Stimulated activated CD4-positive, alpha-beta T cell treated with anti-CD3 and anti-CD28 coated beads, Interleukin-1b, Interleukin-23, amount 100 ng/mL, for 24 hours (primary cell): Measurements from ENCODE around the gene ZNF688.
A peak's percentile ranks its signal among the peaks of the same experiment; 100 is the strongest.
"Not testable (repeated sequence)": the region's sequence is repeated elsewhere in the genome, so short reads cannot be mapped to it uniquely, and the experiment has no call there.

Source experiments
- DNase-seq, 4 experiments: peaks; one replicate each; pipeline ENCODE4 v3.0.0-alpha.2; 2020; ENCODE audit warnings: low read depth in 4 of 4, low spot score in 1 of 4

Gene ZNF688

DNA sequence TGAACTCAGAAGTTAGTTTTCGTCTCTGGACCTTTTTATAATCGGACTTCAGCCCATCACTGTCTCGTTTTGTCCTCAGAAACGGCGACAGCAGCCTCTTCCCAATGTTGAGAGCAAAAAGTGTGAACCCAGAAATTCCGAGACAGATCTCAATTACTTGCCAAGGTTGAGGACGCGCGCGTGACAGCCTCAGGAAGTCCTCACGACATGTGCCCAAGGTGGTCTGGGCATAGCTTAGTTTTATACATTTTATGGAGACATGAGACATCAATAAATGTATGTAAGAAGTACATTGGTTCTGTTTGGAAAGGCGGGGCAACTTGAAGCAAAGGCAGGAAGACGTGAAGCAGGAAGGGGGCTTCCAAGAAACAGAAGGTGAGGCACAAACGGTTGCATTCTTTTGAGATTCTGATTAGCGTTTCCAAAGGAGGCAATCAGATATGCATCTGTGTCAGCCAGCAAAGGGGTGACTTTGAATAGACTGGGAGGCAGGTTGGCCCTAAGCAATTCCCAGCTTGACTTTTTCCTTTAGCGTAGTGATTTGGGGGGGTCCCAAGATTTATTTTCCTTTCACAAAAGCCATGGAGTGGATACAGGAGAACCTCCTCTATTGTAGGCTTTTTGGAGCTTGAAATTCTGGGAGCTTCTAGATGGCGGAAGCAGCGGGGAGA, 36.3 kb downstream of the ZNF688 start:
- DNase-seq, result peak in 1 of 4 experiments; percentile 28

DNA sequence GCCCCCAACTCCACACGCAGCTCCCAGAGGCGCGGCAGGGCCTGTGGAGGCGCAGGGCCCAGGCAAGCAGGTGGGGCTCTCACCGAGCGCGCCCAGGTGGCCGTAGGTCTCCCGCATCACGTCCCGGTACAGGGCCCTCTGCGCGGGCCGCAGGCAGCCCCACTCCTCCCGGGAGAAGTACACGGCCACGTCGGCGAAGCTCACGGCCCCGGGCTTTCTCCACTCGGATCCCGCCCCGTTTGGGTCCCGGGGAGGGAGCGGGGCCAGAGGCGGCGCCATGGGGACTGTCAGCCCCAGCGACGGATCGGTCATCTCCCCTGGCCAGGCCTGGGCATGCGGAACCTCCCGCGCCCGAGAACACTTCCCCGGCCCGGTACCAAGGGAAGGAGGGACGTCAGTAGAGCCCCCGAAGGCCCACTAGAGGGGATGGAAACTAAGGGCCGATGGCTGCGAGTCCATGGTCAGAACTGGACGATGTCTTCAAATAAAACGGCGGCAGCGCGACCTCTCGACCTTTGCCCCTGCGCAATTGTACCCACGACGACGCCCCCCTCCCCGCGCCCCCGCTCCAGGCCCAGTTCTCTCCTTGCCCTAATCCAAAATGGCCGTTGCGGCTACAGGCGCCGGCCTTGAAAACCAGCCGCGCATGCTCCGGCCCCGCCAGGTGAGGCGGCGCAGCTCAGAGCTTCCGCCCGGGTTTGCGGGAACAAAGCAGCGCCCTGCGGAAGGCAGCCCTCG, 37.0 kb downstream of the ZNF688 start, which contains the start of gene ZNF747:
TSS of gene ZNF747 (minus strand) at position 491 of the 738 bp plus-strand sequence. CDS start at position 312, 179 bp downstream.
- peak; percentile 78 to 87 (median 84) for DNase-seq

DNA sequence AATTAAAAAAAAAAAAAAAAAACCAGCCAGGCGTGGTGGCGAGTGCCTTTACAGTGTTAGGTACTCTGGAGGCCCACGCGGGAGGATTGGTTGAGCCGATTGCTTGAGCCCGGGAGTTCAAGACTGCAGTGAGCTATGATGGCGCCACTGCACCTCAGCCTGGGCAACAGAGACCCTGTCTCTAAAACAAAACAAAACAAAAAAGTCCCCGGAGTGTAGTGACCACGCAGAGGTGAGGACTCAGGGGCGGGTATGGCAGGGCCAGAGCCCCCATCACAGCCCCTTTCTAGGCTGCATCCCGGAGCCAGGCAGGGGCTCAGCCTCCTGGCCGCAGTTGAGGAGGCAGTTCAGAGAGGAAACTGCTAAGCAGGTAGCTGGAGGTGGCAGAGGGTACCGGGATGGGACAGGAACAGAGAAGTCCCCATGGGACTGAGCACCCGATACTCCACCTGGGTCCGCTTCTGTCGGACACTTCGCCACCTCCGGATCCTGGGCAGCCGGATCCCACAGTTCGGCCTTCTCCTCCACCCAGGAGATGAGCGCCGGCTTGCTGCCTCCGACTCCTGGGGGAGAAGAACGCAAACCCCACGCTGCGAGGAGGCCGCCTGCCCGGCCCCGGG, 37.7 kb downstream of the ZNF688 start:
- no peak for DNase-seq

DNA sequence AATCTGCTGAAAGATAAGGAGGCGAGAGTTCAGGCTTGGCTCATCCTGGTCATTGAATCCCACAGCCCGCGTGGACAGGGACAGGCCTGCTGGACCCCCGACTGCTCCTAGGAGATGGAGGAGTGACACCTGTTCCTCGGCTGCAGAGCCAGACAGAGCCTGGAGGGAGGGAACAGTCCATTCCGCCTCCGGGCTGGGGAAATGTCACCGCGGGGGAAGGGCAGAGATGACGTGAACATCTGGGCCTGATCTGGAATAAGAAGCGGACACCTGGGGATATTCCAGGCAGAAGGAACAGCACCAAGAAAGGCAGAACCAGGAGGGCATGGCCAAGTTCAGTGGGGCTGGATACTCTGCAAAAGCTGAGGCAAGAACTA, 38.4 kb downstream of the ZNF688 start:
- no peak for DNase-seq

DNA sequence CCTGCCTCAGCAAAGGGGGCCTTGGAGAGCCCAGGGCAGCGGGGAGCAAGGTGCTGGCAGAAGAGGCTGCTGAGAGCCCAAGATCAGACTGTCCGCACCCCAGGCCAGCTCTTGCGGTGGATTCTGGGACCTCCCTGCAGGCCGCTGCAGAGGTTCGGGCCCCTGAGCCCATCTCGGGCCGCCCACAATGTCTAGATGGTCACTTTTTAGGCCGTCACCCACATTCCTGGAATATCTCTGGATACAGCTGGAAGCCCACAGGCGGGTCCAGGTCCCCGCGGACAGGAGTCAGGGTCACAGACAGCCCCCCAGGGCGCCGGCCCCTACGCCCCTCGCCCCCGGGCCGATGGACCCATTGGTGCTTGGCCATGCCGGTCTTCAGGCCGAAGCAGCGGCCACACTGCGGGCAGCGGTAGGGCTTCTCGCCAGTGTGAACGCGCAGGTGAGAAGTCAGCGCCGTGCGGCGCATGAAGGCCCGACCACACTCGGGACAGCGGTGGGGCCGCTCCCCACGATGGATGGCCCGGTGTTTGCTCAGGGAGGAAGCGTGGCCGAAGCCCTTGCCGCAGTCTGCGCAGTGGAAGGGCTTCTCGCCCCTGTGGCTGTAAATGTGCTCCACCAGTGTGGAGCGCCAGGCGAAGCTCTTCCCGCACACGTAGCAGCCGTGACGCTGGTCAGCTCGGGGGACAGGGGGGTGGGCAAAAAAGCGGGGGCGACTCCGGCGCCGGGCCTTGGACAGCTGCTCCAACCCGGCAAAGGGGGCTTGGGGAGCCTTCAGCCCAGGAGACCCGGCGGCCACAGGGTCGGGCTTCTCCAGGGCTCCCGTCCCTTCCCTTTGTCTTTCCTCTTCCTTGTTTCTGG, 39.0 kb downstream of the ZNF688 start:
- no peak for DNase-seq

DNA sequence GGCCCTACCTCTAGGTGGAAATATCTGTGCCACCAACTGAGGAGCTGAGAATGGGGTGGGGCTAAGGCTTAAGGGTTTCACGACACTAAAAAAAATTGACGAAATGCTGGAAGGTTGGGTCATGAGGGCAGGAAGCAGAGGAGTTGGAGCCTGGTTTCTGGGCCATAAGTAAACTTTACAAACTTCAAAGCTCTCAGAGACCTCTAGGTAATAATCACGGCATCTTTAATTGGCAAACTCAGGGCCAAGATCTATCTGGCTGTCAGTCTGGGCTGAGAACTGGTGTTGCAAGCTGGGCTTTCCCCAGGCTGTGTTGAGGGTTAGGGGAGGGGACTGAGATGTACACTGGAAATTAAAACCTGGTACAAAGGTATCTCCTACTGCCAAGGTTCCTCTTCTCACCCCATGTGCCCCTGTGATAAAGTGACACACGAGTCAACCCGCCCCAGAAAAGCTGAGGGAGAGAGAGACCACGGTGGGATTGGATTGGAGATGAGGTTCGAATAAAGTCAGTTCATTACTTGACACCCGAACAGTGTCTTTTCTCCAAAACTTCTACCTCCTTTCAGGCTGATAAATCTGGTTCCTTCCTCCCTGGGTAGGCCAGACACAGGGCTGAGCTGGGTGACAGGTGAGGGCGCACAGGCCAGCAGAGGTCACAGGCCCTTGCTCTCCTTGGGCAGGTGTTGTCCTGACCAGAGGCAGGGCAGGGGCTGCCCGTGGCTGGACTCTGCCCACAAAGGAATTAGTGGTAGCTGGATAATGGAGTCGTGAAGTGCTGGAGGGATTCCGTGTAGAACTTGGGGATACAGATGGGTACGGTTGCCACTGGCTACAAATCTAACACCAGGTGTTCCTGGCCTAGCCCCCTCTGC, 41.1 kb downstream of the ZNF688 start:
- no peak for DNase-seq

DNA sequence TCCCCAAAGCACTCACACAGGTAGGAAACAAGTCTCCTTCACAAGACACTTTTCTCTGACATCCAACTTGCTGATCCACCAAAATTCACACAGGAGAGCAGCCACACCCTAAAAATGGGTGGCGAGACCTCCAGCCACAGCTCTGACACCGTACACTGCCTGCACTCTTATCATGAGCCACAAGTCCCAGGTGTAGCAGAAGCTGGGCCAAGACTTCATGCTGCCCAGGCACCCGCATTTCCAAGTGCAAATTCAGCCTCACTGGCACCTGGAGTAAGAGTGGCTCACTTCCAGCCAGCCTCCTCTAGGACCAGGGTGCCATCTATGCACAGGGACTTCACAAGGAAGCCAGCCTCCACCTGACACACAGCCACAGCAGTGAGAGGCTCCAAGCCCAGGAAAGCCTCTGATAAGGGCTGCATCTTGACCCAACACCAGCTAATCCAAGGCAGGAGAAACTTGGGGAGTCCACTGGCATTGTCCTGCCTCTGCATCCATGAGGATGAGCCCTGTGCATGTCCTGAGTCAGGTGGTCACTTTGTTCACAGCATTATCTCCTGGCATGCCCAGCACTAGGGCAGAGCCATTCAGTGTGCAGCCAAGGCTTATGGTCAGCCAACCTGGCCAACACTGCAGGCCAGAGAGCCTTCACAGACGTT, 42.6 kb downstream of the ZNF688 start:
- no peak for DNase-seq

DNA sequence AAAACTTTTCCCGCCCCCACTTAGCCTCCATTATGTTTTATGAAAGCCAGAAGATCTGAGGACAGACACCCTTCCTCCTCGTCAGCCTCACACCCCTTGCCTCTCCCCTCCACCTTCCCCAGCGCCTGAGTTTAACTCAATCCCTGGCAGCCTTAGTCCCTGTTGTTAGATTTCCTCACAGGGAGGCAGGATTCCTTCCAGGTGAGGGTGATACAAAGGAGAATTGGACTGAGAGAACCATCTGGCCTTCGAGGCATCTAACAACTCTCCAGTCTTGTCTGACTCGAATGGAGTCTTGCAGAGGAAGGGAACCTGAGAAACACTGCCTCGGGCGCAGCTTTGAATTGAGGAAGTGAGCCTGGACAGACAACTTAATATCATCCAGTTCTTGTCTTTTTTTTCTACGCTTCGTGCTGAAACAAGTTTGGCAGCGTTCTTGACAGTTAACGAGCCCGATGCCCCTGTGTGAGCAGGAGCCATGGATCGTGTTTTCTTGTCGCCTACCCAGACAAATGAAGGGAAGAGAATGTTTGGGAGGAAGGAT, 43.8 kb downstream of the ZNF688 start:
- no peak for DNase-seq

DNA sequence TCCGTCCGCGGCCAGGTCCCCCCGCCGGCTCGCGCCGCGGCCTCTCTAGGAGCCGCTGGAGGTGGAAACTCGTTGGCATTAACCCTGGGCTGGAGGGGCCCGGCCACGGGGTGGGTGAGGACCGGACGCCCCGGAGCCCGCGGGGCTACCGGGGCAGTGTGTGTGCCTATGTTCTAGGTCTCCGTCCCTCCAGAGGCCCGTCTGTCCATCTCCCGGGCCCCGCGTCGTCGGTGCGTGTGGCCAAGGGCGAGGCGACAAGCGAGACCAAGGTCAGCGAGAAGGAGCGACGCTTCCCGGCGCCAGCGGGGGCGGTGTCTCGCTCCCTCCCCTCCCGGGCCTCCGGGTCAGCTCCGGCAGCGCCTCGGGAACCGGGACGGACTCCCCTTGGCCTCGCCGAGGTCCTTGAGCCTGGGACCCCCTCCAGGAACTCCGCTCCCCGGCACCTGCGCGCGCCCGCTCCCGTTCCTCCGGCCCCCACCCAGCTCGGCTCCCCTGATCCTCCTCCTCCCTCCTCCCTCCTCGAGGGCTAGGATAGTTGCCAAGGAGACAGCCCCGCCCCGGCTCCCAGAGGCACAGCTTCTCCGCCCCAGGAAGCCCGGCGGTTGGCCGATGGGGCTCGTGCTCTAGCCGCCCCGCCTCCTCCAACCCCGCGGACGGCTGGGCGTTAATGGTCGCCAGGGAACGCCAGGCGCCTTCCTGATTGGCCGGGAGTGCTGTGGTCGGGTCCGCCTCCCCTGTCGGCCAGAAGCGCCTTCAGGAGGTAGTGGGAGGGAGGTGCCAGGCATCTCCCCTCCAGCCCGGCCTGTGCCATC, 44.5 kb downstream of the ZNF688 start:
- peak; percentile 72 to 98 (median 84) for DNase-seq

DNA sequence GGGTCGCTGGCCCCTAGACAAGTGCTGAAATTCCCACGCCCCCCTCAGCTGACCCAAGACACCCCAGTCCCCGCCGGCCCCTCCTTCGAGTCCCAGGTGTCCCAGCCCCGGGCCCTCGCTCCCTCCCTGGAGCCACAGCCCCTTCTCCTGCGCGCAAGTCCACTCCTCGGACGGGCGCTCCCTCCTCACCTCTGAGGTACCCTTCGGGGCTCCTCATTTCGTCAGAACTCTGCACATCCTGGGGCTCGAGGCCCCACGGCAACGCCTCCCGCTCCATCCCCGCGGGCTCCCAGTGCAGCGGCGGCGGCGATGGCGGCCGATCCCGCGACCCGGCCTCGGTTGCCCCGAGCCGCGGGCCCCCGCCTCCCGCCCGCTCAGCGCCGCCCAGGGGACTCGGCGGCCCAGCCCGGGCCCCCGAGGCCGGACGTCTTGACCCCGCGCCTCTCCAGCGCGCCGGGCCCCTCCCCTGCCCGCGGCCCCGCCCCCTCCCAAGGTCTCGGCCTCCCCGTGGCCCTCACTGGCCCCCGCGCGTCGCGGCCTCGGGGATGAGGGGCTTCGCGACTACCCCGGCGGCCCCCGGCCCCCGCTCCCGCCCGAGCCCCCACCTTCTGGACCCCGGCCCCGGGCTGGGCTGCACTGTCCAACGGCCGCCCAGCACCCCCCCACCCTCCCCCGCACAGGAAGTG, 45.2 kb downstream of the ZNF688 start, which contains the start of gene ZNF768:
TSS of gene ZNF768 (minus strand) at position 430 of the 686 bp plus-strand sequence. CDS start at position 277, 153 bp downstream.
- DNase-seq, result no peak

DNA sequence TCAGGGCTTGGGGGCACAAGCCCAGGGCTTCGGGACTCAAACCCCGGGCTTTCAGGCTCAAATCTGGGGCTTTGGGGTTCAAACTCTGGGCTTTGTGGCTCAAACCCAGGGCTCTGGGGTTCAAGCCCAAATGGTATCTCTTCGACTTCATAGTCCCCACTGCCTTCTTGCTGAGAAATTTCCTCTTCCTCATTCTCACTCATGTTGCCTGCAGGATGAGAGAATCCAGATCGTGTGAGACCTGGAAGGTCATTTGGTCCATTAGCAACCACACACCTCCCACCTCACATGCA, 45.7 kb downstream of the ZNF688 start:
- DNase-seq, result no peak

DNA sequence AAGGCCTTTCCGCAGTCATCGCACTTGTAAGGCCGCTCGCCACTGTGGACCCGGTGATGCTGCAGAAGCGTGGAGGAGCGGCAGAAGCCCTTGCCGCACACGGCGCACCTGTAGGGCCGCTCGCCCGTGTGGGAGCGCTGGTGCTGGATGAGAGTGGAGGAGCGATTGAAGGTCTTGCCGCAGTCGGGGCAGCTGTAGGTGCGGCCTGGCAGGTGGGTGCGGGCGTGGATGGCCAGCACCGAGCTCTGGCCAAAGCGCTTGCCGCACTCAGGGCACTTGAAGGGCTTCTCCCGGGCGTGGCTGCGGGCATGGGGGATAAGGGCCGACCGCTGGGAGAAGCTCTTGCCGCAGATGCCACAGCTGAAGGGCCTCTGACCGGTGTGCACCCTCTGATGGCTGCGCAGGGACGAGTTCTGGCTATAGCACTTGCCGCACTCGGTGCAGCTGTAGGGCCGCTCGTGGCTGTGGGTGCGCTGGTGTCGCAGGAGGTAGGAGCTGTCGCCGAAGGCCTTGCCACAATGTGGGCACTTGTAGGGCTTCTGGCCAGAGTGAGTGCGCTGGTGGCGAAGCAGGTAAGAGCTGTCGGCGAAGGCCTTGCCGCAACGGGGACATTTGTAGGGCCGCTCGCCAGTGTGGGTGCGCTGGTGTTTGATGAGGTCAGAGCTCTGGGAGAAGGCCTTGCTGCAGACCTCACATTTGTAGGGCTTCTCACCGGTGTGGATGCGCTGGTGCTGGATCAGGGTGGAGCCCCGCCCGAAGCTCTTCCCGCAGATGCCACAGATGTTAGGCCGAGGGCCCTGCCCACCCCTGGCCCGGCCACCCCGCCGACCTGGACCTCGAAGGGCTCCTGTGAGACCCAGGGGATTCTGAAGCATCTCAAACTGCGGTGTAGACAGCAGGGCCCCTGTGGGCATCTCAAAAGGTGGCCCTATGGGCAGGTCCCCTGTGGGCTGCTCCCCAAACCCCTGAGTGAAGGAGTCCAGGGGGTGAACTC, 46.6 kb downstream of the ZNF688 start:
- no peak for DNase-seq

DNA sequence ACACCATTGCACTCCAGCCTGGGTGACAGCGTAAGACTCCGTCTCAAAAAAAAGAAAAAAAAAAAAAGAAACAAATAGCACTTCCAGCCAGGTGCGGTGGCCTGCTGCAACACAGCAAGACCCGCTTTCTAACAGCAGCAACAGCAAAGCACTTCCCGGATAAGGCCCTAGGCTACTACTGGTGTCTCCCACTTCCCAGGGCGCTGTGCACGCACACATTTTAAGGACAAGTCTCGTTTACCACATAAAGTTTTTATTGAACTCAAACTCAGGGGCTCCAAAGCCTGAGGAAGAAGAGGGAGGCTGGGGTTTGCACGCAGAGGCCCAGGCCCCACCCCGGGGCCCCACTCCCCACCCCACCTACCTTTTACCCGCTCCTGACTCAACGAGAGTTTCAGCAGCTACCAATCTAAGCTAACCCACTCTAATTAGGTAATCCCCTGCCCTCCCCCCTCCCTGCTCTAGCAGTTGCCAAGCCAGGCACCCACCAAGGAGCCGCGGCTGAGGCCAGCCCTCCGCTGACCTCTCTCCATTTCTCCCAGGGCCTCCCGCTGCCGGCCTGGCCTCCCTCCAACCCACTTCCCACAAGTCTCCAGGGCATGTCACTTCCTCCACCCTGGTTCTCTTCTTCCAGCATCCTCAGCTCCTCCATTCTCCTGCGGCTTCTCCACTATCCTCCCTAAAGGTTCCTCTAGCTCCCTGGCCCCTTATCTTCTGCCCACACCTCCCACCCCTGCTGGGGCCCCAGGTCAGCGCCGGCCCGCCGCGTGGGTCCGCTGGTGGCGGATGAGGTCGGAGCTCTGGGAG, 47.5 kb downstream of the ZNF688 start:
- no peak for DNase-seq

DNA sequence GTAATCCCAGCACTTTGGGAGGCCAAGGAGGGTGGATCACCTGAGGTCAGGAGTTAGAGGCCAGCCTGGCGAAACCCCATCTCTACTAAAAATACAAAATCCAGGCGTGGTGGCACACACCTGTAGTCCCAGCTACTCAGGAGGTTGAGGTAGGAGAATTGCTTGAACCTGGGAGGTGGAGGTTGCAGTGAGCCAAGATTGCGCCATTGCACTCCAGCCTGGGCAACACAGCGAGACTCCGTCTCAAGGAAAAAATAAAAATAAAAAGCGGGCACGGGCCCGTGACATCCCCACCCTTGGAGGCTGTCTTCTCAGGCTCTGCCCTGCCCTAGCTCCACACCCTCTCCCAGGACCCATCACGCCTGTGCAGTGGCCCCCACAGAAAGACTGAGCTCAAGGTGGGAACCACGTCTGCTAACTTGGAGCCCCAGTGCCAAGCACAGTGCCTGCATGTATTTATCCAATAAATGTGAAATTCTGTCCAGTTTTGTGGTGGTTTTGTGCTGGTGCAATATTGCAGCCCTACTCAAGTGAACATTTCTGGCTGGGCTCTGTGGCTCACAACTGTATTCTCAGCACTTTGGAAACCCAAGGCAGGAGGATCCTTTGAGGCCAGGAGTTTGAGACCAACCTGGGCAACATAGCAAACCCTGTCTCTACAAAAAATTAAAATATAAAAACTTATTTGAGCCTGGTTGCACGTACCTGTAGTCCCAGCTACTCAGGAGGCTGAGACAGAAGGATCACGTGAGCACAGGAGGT, 48.6 kb downstream of the ZNF688 start:
- not testable (repeated sequence) for DNase-seq

DNA sequence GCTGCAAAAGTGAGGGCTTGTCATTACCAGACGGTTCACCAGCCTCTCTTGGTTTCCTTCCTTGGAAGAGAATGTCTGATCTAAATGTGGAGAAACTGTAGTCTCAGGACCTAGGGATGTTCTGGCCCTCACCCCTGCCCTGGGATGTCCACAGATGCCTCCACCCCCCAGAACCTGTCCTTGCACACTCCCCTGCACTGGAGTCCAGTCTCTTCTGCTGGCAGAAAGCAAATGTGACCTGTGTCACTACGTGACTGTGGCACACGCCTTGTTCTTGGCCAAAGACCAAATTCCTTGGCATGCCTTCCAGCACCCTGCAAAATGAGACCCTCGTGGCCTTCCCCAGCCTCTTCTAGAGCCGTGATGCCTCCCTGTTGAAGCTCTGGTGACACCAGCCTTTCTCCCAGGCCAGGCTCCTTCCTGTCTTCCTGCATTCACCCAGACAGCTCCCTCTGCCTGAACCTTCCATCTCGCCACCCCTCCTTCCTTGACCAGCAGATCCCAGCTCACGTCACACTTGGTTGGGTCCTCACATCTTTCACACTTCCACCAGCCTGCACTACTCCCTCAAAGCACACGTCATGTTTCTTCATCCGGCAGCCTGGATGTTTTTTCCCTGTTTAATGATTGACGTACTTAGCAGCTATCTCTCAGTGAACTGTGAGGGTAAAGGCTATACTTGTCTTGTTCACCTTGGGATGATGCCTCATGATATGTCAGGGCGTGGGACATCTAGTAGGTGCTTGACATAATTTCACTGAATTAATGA, 49.5 kb downstream of the ZNF688 start:
- DNase-seq, result no peak
